Mucosa of descending colon (tissue), 3 donors: ENCODE measurements around the gene PTPRM. TPM values are rescaled to one million over a fixed set of nuclear protein-coding genes. Genes with fewer than 3 reads are reported as not detected.

ENCODE experiments used
- ATAC-seq: fragments of 200-7000 bp; cut with Tn5 transposase; one replicate; pipeline ENCODE4 v1.9.1; 2020; ENCODE audit warnings: mild to moderate bottlenecking, moderate library complexity
- DNase-seq, 3 donors: peaks; one replicate each; pipeline ENCODE4 v3.0.0-alpha.2; 2020
- H3K36me3 ChIP-seq: fragments of 200-600 bp; one replicate; pipeline ENCODE4 v1.8.0; 2021; ENCODE audit warnings: low read depth, mild to moderate bottlenecking
- H3K4me1 ChIP-seq: fragments of 200-600 bp; one replicate; pipeline ENCODE4 v1.8.0; 2021; ENCODE audit warnings: low read depth, mild to moderate bottlenecking
- H3K4me3 ChIP-seq: fragments of 200-600 bp; one replicate; pipeline ENCODE4 v1.8.0; 2021; ENCODE audit warnings: mild to moderate bottlenecking
- H3K9me3 ChIP-seq: fragments of 200-600 bp; one replicate; pipeline ENCODE4 v1.8.0; 2021; ENCODE audit warnings: mild to moderate bottlenecking
- intact Hi-C, 2 donors: fragments of 100-400 bp; cut with DNase I in 1 of 2; cut with micrococcal nuclease in 1 of 2; formaldehyde crosslinking; loops; one replicate each; pipeline versions ENCODE4 v1.11.0 to v1.11.1; 2022; cut with DNase I, micrococcal nuclease
- total RNA-seq, 3 donors: library from RNA; stranded (reverse); fragmentation: NEBNext Ultra II Directional in 2 of 3; extraction: Animal tissue kit (Norgen Biotek cat#: 25700) in 2 of 3; gene quantifications; one replicate each; pipeline versions ENCODE4 v1.2.1 to v1.2.4, GENCODE V29; 2021 to 2023
- TF ChIP-seq, protein P1 (sequence below): fragments of 200-600 bp; IDR thresholded peaks from one replicate; pipeline ENCODE4 v1.8.0; 2022; ENCODE audit warnings: antibody characterized with exemption, mild to moderate bottlenecking
- donor health status: DM: no; HTN: no; CAD: no; lungs with moderate emphysema.
- donor health status: DM: no; HTN: no; CAD: no.
- donor health status: DM: no; HTN: yes; CAD: no.

The PTPRM gene
- total RNA-seq, 3 donors from 2014 or later = 15.3 to 41.1 (median 19.6) TPM

DNA sequence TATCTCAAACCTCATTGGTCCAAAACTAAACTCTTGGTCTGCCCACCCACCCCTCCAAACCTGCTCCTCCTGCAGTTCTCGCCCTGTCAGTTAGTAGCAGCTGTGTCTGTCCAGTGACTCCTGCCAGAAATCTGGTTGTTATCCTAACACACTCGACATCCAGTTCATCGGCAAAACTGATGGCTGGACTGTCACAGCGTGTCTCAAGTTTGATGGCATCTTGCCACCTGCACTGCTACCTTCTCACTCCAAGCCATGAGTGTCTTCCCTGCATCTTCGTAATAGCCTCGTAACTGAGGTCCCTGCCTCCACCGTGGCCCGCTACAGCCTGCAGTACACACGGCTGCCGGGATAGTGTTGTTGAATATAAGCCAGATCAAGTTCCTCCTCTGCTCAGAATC, 572.0 kb downstream of the PTPRM start:
- intact Hi-C loops = no loop called here
- TF ChIP-seq, protein P1, sequence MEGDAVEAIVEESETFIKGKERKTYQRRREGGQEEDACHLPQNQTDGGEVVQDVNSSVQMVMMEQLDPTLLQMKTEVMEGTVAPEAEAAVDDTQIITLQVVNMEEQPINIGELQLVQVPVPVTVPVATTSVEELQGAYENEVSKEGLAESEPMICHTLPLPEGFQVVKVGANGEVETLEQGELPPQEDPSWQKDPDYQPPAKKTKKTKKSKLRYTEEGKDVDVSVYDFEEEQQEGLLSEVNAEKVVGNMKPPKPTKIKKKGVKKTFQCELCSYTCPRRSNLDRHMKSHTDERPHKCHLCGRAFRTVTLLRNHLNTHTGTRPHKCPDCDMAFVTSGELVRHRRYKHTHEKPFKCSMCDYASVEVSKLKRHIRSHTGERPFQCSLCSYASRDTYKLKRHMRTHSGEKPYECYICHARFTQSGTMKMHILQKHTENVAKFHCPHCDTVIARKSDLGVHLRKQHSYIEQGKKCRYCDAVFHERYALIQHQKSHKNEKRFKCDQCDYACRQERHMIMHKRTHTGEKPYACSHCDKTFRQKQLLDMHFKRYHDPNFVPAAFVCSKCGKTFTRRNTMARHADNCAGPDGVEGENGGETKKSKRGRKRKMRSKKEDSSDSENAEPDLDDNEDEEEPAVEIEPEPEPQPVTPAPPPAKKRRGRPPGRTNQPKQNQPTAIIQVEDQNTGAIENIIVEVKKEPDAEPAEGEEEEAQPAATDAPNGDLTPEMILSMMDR = no peak
- no peaks in the 10 kb centered on the region for H3K9me3 ChIP-seq
- no peaks in the 10 kb centered on the region for H3K4me1 ChIP-seq
- H3K4me3 ChIP-seq = no peak overlapping the region
- no peak for ATAC-seq
- no peaks in the 10 kb centered on the region for H3K36me3 ChIP-seq
- no peak for DNase-seq

DNA sequence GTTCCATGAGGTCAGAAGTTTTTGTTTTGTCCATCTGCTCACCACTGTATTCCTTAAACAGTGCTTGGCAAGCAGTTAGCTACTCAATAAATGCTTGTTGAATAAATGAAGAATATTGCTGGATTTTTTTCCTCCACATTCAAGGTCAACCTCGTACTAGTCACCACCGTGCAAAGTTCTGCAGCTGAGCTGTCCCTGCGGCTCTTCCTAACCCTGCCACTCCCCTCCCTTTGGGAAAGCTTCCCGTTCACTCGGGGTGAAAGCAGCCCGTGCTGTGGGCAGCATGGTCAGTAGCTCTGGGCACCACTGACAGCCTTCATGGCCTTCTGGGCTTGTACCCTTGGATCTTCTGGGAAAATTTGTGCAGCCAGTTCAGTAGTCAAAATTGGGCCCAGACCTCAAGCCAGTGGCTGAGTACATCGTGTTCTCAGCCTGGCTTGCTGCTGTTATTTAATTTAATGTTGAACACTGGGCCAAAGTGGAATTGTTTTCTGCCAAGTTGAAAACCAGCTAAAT, 572.8 kb downstream of the PTPRM start:
- intact Hi-C loops = no loop called here
- ATAC-seq (no peak), DNase-seq (no peak)
- TF ChIP-seq, protein P1 = no peak
- Histone ChIP-seq H3K36me3 (no peaks in the 10 kb centered on the region), H3K4me1 (no peaks in the 10 kb centered on the region), H3K9me3 (no peaks in the 10 kb centered on the region), H3K4me3 (no peak overlapping the region)

DNA sequence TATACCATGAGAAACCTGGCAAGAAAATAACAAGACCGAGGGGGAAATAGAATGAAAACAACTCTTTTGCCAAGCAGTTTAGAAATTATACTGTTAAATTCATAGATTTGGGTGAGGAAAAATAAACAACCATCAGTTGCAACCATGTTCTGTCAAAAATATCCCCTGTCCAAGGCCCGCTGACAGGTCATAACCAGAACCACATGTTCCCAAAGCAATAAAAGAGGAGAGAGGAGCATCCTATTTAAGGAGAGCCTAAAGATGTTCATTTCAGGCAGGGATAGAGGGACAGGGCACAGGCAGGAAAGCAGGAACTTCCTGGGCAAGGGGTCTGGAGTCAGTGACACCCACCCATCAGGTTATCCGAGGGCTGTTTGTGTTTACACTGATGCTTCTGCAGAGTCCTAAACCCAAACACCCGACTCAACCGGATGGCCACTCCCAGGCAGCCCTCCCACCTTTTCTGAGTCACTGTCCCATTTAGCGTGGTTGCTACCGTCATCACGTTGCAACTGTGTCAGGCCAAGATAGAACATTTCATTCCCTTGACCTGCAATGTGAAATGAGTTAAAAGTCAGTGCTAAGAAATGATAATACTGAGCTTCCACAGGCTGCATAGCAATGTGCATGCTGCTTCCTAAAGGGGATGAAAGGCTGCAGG, 573.9 kb downstream of the PTPRM start:
- no peak overlapping the region for H3K4me3 ChIP-seq
- no peaks in the 10 kb centered on the region for H3K9me3 ChIP-seq
- peak; percentile 31 for ATAC-seq
- no peaks in the 10 kb centered on the region for H3K4me1 ChIP-seq
- H3K36me3 ChIP-seq = no peaks in the 10 kb centered on the region
- no peak for DNase-seq
- TF ChIP-seq, protein P1 = no peak
- intact Hi-C loops = no loop called here

DNA sequence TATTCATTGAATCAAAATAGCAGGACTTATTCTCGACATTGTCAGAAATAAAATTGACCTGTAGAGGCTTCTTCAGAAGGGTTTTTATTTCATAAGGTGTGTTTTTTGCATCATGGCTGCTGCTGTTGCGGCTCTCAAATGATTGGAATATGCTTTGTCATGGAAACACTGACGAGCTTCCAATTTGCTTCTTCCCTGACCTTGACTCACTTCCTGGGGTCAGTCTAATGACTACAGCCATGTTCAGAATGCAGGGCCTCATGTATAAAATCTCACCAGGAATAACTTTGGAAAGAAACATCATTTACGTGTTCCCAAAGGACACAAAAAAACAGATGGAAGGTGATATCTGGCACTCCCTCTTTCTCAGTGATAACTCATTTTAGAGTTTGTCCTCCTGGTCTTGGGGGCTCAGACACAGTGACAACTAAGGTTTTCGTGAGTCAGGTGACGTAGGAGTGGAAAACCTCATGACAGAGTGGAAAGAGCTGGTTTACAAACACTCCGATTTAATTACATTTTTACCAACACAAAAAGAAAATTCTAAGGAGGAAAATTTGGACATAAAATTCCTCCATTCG, 575.1 kb downstream of the PTPRM start:
- DNase-seq (no peak), ATAC-seq (no peak)
- TF ChIP-seq, protein P1 = no peak
- no peak overlapping the region for H3K4me3 ChIP-seq
- no peaks in the 10 kb centered on the region for H3K36me3 ChIP-seq
- H3K4me1 ChIP-seq = no peaks in the 10 kb centered on the region
- intact Hi-C loops = no loop called here
- H3K9me3 ChIP-seq = peaks cover 5% of the 10 kb centered on the region

DNA sequence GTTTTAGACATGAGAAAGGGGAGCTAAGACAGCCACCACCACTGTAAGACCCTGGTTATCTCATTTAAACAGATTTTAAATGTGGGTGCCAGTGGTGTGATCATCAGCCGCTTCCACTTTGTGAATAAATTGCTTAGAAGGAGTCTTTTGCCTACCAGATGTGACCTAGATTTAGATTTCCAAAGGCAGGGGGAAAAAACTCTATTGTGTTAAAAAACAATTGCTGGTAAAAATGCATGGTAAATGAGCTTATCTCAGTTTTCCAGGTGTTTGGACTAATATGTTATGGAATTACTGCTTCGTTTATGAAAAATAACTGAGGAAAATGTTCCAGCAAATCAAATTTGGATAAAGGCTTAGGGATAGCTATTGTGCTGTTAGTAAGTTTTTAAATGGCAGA, 575.8 kb downstream of the PTPRM start:
- DNase-seq (no peak), ATAC-seq (no peak)
- TF ChIP-seq, protein P1 = no peak
- H3K4me1 ChIP-seq = no peaks in the 10 kb centered on the region
- no peaks in the 10 kb centered on the region for H3K36me3 ChIP-seq
- intact Hi-C loops = no loop called here
- no peak overlapping the region for H3K4me3 ChIP-seq
- peaks cover 5% of the 10 kb centered on the region for H3K9me3 ChIP-seq
